Activated CD4-positive, alpha-beta memory T cell treated with anti-CD3 and anti-CD28 coated beads for 36 hours (primary cell): ENCODE data around the gene VPS39. TPM values are rescaled to one million over a fixed set of nuclear protein-coding genes. Genes with fewer than 3 reads are reported as not detected.

ENCODE experiments used
- CTCF ChIA-PET: fragments of 350-600 bp; sonication (Branson Sonifier 250); formaldehyde crosslinking; loops from one replicate; lab custom pipeline; 2021; ENCODE audit warnings: antibody characterized with exemption, inconsistent platforms; lab: Charles Lee
- POLR2A ChIA-PET: fragments of 350-600 bp; sonication (Branson Sonifier 250); formaldehyde crosslinking; loops from one replicate; lab custom pipeline; 2021; ENCODE audit warnings: antibody characterized with exemption; lab: Charles Lee
- DNase-seq: peaks from one replicate; pipeline ENCODE4 v3.0.0-alpha.2; 2020
- H3K27ac Mint-ChIP-seq: one replicate; pipeline ENCODE4 v1.8.0; 2021; ENCODE audit warnings: mixed read lengths
- H3K27me3 Mint-ChIP-seq: one replicate; pipeline ENCODE4 v1.8.0; 2021; ENCODE audit warnings: mixed read lengths
- H3K36me3 Mint-ChIP-seq: one replicate; pipeline ENCODE4 v1.8.0; 2021; ENCODE audit warnings: mixed read lengths
- H3K4me1 Mint-ChIP-seq: one replicate; pipeline ENCODE4 v1.8.0; 2021; ENCODE audit warnings: low read depth, mixed read lengths
- H3K4me3 Mint-ChIP-seq: one replicate; pipeline ENCODE4 v1.8.0; 2021; ENCODE audit warnings: mild to moderate bottlenecking, mixed read lengths
- H3K9me3 Mint-ChIP-seq: one replicate; pipeline ENCODE4 v1.8.0; 2021; ENCODE audit warnings: mixed read lengths
- intact Hi-C: fragments of 100-400 bp; cut with micrococcal nuclease; formaldehyde crosslinking; loops from one replicate; pipeline ENCODE4 v1.15.1; 2023
- total RNA-seq, 2 experiments: library from RNA; stranded (reverse); gene quantifications; one replicate each; pipeline ENCODE4 v1.2.3, GENCODE V29; 2021

VPS39 gene
- total RNA-seq, 2 experiments from 2014 or later = 52.6 to 57.8 TPM

GRCh38 chr15:42155546-42156242, 52.4 kb downstream of the VPS39 start:
- DNase-seq = no peak
- no peaks in the 10 kb centered on the region for H3K27me3 Mint-ChIP-seq
- H3K9me3 Mint-ChIP-seq = no peaks in the 10 kb centered on the region
- POLR2A ChIA-PET = no interaction called here
- no peaks in the 10 kb centered on the region for H3K4me1 Mint-ChIP-seq
- H3K4me3 Mint-ChIP-seq = no peak overlapping the region
- CTCF ChIA-PET = interaction anchor here (2.2 kb wide), 1 partner anchor 18 kb away, joined by 8 read pairs; no protein-coding TSS in a partner anchor
- H3K27ac Mint-ChIP-seq = no peak overlapping the region
- peaks cover 13% of the 10 kb centered on the region for H3K36me3 Mint-ChIP-seq
- intact Hi-C loops = no loop called here

DNA sequence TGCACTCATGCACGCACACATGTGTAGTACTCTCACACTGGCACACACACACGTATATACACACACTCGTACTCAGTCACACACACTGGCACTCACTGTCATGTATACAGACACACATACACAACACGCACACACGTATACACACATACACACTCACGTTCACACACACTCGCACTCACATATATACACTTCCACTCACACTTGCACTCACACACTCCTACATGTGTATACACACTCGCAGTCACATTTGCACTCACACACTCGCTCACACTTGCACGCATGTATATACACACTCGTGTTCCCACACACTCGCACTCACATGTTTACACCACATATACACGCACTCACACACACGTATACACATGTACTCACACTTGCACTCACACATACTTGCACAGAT, 53.1 kb downstream of the VPS39 start:
- H3K27me3 Mint-ChIP-seq = no peaks in the 10 kb centered on the region
- POLR2A ChIA-PET = no interaction called here

DNA sequence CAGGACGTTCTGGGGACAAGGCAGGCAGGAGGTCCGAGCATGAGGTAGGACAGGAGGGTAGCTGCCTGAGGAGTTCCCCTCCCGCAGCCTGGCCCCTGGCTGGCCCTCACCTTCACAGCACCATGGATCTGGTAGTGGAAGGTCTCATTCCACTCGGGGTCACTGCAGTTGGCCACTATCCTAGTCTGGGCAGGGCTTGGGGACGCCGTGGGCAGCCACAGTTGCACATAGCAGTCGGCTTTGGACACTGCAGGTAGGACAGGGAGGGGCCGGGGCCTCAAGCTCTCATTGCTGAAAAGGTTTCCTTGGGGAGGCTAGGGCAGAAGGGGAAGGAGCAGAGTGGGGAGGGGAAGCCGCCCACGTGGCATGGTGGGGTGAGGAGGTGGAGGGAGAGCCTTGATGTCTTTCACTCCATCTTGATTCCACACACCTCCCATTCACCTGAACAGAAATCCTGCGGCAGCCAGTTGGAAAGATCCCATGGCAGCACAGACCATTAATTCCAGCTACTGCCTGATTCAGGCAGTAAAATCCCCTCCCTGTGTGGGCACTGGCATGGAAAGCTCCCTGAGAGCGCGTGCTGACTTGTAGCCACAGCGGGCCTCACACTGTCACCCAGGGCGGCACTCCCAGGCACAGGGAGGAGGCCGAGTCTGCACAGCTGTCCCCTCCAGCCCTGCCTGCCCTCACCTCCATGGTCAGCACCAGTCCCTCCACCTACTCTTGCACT, 53.7 kb downstream of the VPS39 start:
- intact Hi-C loops = no loop called here

More for the DNA sequence above, 53.1 kb downstream of the VPS39 start:
- no peak for DNase-seq
- H3K9me3 Mint-ChIP-seq = no peaks in the 10 kb centered on the region
- no peaks in the 10 kb centered on the region for H3K4me1 Mint-ChIP-seq
- CTCF ChIA-PET = interaction anchor here (2.2 kb wide), 1 partner anchor 17 kb away, joined by 8 read pairs; no protein-coding TSS in a partner anchor
- intact Hi-C loops = no loop called here
- no peak overlapping the region for H3K4me3 Mint-ChIP-seq
- H3K36me3 Mint-ChIP-seq = peaks cover 11% of the 10 kb centered on the region
- no peak overlapping the region for H3K27ac Mint-ChIP-seq

DNA sequence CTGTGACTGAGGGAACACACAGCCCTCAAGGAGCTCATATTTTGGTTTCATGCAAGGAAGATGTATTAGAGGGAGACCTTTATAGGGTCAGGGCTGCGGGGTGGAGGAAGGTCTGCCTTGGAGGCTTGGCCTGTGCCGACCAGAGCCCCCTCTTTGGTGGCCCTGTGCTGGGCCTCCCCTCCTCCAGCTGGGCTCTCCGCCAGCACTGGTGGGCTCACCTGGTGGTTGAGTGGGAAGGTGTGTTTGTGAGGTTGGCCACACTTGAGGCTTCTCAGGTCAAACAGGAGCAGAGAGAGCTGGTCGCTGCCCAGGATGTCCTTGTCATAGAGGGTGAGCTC, 54.3 kb downstream of the VPS39 start:
- Mint-ChIP-seq H3K4me1 (no peaks in the 10 kb centered on the region), H3K27me3 (no peaks in the 10 kb centered on the region), H3K36me3 (peaks cover 3% of the 10 kb centered on the region), H3K4me3 (no peak overlapping the region), H3K9me3 (no peaks in the 10 kb centered on the region), H3K27ac (no peak overlapping the region)
- intact Hi-C loops = no loop called here
- ChIA-PET POLR2A (no interaction called here), CTCF (no interaction called here)
- no peak for DNase-seq

More for the DNA sequence above, 53.7 kb downstream of the VPS39 start:
- H3K4me3 Mint-ChIP-seq = no peak overlapping the region
- H3K27me3 Mint-ChIP-seq = no peaks in the 10 kb centered on the region
- no peaks in the 10 kb centered on the region for H3K9me3 Mint-ChIP-seq
- CTCF ChIA-PET = interaction anchor here (0.6 kb wide), 1 partner anchor 70 kb away, joined by 4 read pairs; no protein-coding TSS in a partner anchor
- H3K27ac Mint-ChIP-seq = no peak overlapping the region
- H3K4me1 Mint-ChIP-seq = no peaks in the 10 kb centered on the region
- DNase-seq = no peak
- peaks cover 7% of the 10 kb centered on the region for H3K36me3 Mint-ChIP-seq
- POLR2A ChIA-PET = no interaction called here

DNA sequence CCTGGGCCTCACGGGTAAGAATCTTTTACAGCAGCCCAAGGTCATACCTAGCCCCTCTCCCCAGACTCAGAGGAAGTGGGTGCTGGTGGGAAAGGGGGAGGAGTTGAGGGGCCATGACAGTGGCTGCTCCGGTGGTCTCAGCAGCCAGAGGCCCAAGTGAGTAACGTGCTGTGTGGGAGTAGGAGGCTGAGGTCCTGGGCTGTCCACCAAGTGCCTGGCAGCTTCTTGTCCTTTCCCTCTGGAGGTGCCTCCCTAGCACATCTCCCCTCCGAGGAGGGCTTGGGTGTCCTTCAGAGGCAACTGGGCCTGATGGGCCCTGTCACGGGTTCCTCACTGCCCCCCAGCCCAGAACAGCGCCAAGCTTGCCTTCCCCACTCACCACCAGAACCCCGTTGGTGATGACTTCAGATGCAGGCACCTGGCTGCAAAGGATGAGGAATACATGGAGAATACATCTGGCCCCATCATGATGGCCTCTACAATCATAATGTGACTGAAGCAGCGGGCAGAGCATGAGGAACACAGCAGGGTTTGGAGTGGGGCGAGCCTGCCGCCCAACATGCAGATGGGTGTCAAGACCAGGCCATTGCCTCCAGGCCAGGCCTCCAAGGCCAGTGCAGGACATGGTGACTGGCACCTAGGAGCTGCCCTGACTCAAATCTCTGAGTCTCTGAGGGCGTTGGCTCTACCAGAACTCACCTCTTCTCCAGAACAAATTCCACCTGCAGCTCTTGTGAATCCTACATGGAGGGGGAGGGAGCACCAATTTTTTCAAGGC, 55.0 kb downstream of the VPS39 start:
- DNase-seq = no peak
- no peaks in the 10 kb centered on the region for H3K36me3 Mint-ChIP-seq
- no peak overlapping the region for H3K27ac Mint-ChIP-seq
- no peaks in the 10 kb centered on the region for H3K9me3 Mint-ChIP-seq
- CTCF ChIA-PET = no interaction called here
- no peak overlapping the region for H3K4me3 Mint-ChIP-seq
- POLR2A ChIA-PET = no interaction called here
- H3K4me1 Mint-ChIP-seq = no peaks in the 10 kb centered on the region
- no peaks in the 10 kb centered on the region for H3K27me3 Mint-ChIP-seq
- intact Hi-C loops = no loop called here

GRCh38 chr15:42152196-42152920, 55.7 kb downstream of the VPS39 start:
- H3K9me3 Mint-ChIP-seq = no peaks in the 10 kb centered on the region

DNA sequence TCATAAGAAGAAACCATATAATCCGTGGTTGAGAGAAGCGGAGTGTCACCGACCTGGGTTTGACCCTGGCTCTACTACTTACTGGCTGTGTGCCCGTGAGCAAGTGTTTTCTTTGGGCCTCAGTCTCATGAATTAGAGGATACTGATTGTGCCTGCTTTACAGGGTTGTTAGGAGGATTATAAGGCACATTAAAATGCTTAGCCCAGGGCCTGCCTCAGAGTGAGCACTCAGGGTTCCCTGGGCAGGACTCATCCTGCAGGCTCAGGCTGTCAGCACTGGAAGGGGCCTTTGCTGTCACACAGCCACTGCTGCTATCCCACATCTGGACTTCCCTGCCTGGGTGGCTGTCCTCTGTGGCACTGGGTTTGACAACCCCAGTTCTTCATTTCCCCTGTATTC, 56.4 kb downstream of the VPS39 start:
- CTCF ChIA-PET = no interaction called here
- intact Hi-C loops = no loop called here
- no peak overlapping the region for H3K27ac Mint-ChIP-seq
- POLR2A ChIA-PET = no interaction called here
- H3K4me3 Mint-ChIP-seq = no peak overlapping the region
- H3K27me3 Mint-ChIP-seq = no peaks in the 10 kb centered on the region
- H3K4me1 Mint-ChIP-seq = no peaks in the 10 kb centered on the region
- DNase-seq = no peak
- H3K9me3 Mint-ChIP-seq = no peaks in the 10 kb centered on the region
- H3K36me3 Mint-ChIP-seq = no peaks in the 10 kb centered on the region

More at GRCh38 chr15:42152196-42152920, 55.7 kb downstream of the VPS39 start:
- no peaks in the 10 kb centered on the region for H3K36me3 Mint-ChIP-seq
- DNase-seq = no peak
- H3K4me3 Mint-ChIP-seq = no peak overlapping the region
- H3K27me3 Mint-ChIP-seq = no peaks in the 10 kb centered on the region
- H3K4me1 Mint-ChIP-seq = no peaks in the 10 kb centered on the region
- intact Hi-C loops = no loop called here
- ChIA-PET CTCF (no interaction called here), POLR2A (no interaction called here)
- no peak overlapping the region for H3K27ac Mint-ChIP-seq

- ChIA-PET POLR2A (no interaction called here), CTCF (interaction anchor here (1.3 kb wide), 1 partner anchor 13 kb away, joined by 3 read pairs; no protein-coding TSS in a partner anchor)
- Mint-ChIP-seq H3K27me3 (no peaks in the 10 kb centered on the region), H3K36me3 (no peaks in the 10 kb centered on the region), H3K4me3 (no peak overlapping the region), H3K9me3 (no peaks in the 10 kb centered on the region), H3K4me1 (no peaks in the 10 kb centered on the region), H3K27ac (no peak overlapping the region)
- no peak for DNase-seq
- intact Hi-C loops = no loop called here
These were observed 57.0 kb downstream of the VPS39 start for GRCh38 chr15:42151141-42151561.

- H3K9me3 Mint-ChIP-seq = no peaks in the 10 kb centered on the region
- intact Hi-C loops = no loop called here
- H3K27me3 Mint-ChIP-seq = no peaks in the 10 kb centered on the region
- H3K36me3 Mint-ChIP-seq = no peaks in the 10 kb centered on the region
- ChIA-PET CTCF (interaction anchor here (1.3 kb wide), 1 partner anchor 12 kb away, joined by 3 read pairs; no protein-coding TSS in a partner anchor), POLR2A (no interaction called here)
- H3K4me1 Mint-ChIP-seq = no peaks in the 10 kb centered on the region
- H3K27ac Mint-ChIP-seq = no peak overlapping the region
- H3K4me3 Mint-ChIP-seq = no peak overlapping the region
- no peak for DNase-seq
These were observed 57.7 kb downstream of the VPS39 start for GRCh38 chr15:42150219-42150970.

GRCh38 chr15:42149493-42150218, 58.4 kb downstream of the VPS39 start:
- POLR2A ChIA-PET = no interaction called here
- no peak for DNase-seq
- Mint-ChIP-seq H3K4me3 (no peak overlapping the region), H3K27ac (no peak overlapping the region), H3K4me1 (no peaks in the 10 kb centered on the region), H3K9me3 (no peaks in the 10 kb centered on the region), H3K27me3 (no peaks in the 10 kb centered on the region), H3K36me3 (no peaks in the 10 kb centered on the region)
- intact Hi-C loops = no loop called here
- CTCF ChIA-PET = interaction anchor here (1.3 kb wide), 2 partner anchors 12 kb away, joined by 3 to 4 read pairs; no protein-coding TSS in a partner anchor
